HCT116 (cell line): ENCODE measurements around the gene MFAP2.

ENCODE experiments used
- CBX3 ChIP-seq: IDR thresholded peaks from 2 replicates; pipeline ENCODE4 v1.6.1; 2012; ENCODE audit warnings: low read depth
- CTCF ChIP-seq, 3 experiments: fragments of 200-600 bp in 1 of 3; sonication (generic) in 1 of 3; IDR thresholded peaks in 2 of 3; conservative IDR thresholded peaks in 1 of 3; 2 replicates each; pipeline ENCODE4 v1.5.1; 2012 to 2017; ENCODE audit warnings: low read depth in 2 of 3, low read length in 2 of 3, antibody characterized with exemption in 1 of 3, borderline replicate concordance in 1 of 3, control low read depth in 1 of 3, mild to moderate bottlenecking in 1 of 3, mixed read lengths in 1 of 3, mixed run types in 1 of 3, moderate library complexity in 1 of 3; ENCODE audit not compliant: insufficient read depth in 1 of 3
- RAD21 ChIP-seq: IDR thresholded peaks from 2 replicates; pipeline ENCODE4 v1.6.1; 2012; ENCODE audit warnings: low read depth, mild to moderate bottlenecking
- TCF7L2 ChIP-seq: IDR thresholded peaks from 2 replicates; pipeline ENCODE4 v1.7.0; 2011; ENCODE audit warnings: borderline replicate concordance, inconsistent platforms; ENCODE audit not compliant: insufficient read depth, insufficient read length; ENCODE audit errors: extremely low read depth

- TF ChIP-seq TCF7L2 (no peak), CTCF (IDR thresholded peaks at IDR 0.05 in 2 of 3, conservative IDR thresholded peaks at IDR 0.05 in 1 of 3; ENCODE audit: borderline replicate concordance in 1 of 3, insufficient read depth in 1 of 3, low read depth in 2 of 3, low read length in 2 of 3) (no peak), CBX3 (no peak), RAD21 (no peak)
Observed at GRCh38 chr1:16966282-16966681, 14.1 kb downstream of the MFAP2 start.
